AG09319 (cell line): ENCODE measurements around the gene UBL7.

ENCODE experiments used
- DNase-seq: peaks from one replicate; pipeline ENCODE4 v3.0.0-alpha.2; 2010; ENCODE audit warnings: low read depth; ENCODE audit errors: extremely low read depth
- CTCF ChIP-seq: IDR thresholded peaks from 2 replicates; pipeline ENCODE4 v1.5.1; 2011; ENCODE audit warnings: low read depth, mild to moderate bottlenecking, inconsistent platforms, low read length, moderate library complexity

UBL7 gene

GRCh38 chr15:74443100-74443909, 17.7 kb downstream of the UBL7 start:
- no peak for TF ChIP-seq CTCF
- no peak for DNase-seq

GRCh38 chr15:74442604-74443003, 18.4 kb downstream of the UBL7 start:
- no peak for TF ChIP-seq CTCF
- DNase-seq: no peak

- DNase-seq: no peak
- no peak for TF ChIP-seq CTCF
Measured at GRCh38 chr15:74442063-74442462, 18.9 kb downstream of the UBL7 start.

GRCh38 chr15:74441248-74441941, 19.6 kb downstream of the UBL7 start:
- TF ChIP-seq CTCF: no peak

GRCh38 chr15:74438721-74439316, 22.1 kb downstream of the UBL7 start:
- peak; percentile 93 for TF ChIP-seq CTCF
- DNase-seq: peak; percentile 48

More at GRCh38 chr15:74441248-74441941, 19.6 kb downstream of the UBL7 start:
- no peak for DNase-seq

GRCh38 chr15:74438206-74438605, 22.8 kb downstream of the UBL7 start:
- DNase-seq: no peak
- no peak for TF ChIP-seq CTCF
